Trophoblast cell (in vitro differentiated cells and primary cell): ENCODE measurements around the gene KLK2.

ENCODE experiments used
- DNase-seq, 2 donors: peaks; one replicate each; pipeline ENCODE4 v3.0.0-alpha.2; 2016
- H2AFZ ChIP-seq: 2 replicates; pipeline ENCODE4 v1.6.1; 2013; ENCODE audit warnings: low read length, moderate library complexity, mild to moderate bottlenecking; ENCODE audit not compliant: insufficient read depth, poor library complexity
- H2AK5ac ChIP-seq: 2 replicates; pipeline ENCODE4 v1.6.1; 2013; ENCODE audit warnings: mild to moderate bottlenecking, low read length
- H2BK120ac ChIP-seq: 2 replicates; pipeline ENCODE4 v1.6.1; 2013; ENCODE audit warnings: low read length, mild to moderate bottlenecking, moderate library complexity; ENCODE audit not compliant: insufficient read depth, poor library complexity
- H2BK12ac ChIP-seq: 2 replicates; pipeline ENCODE4 v1.6.1; 2013; ENCODE audit warnings: mild to moderate bottlenecking, low read length, moderate library complexity
- H2BK5ac ChIP-seq: 2 replicates; pipeline ENCODE4 v1.6.1; 2013; ENCODE audit warnings: low read length, low read depth, moderate library complexity, mild to moderate bottlenecking; ENCODE audit not compliant: poor library complexity
- H3K14ac ChIP-seq: 2 replicates; pipeline ENCODE4 v1.6.1; 2013; ENCODE audit warnings: mild to moderate bottlenecking, low read length
- H3K18ac ChIP-seq: 2 replicates; pipeline ENCODE4 v1.6.1; 2013; ENCODE audit warnings: mild to moderate bottlenecking, low read length
- H3K23ac ChIP-seq: 2 replicates; pipeline ENCODE4 v1.6.1; 2013; ENCODE audit warnings: low read length
- H3K27ac ChIP-seq: 2 replicates; pipeline ENCODE4 v1.5.1; 2013; ENCODE audit warnings: low read depth, mild to moderate bottlenecking, inconsistent platforms, low read length, moderate library complexity
- H3K27me3 ChIP-seq: 2 replicates; pipeline ENCODE4 v1.6.1; 2013; ENCODE audit warnings: inconsistent platforms, mild to moderate bottlenecking, low read length, moderate library complexity; ENCODE audit not compliant: insufficient read depth
- H3K36me3 ChIP-seq, 2 experiments: 1 replicate in 1 of 2; 2 replicates in 1 of 2; pipeline ENCODE4 v1.6.1; 2013; ENCODE audit warnings: low read length in 2 of 2, mild to moderate bottlenecking in 2 of 2, moderate library complexity in 1 of 2; ENCODE audit not compliant: insufficient read depth in 2 of 2, control insufficient read depth in 1 of 2
- H3K4ac ChIP-seq: 2 replicates; pipeline ENCODE4 v1.6.1; 2013; ENCODE audit warnings: low read depth, mild to moderate bottlenecking, low read length, moderate library complexity
- H3K4me1 ChIP-seq, 2 experiments: 1 replicate in 1 of 2; 2 replicates in 1 of 2; pipeline ENCODE4 v1.6.1; 2013; ENCODE audit warnings: low read length in 2 of 2, mild to moderate bottlenecking in 2 of 2, moderate library complexity in 1 of 2; ENCODE audit not compliant: insufficient read depth in 2 of 2, control insufficient read depth in 1 of 2
- H3K4me2 ChIP-seq: 2 replicates; pipeline ENCODE4 v1.6.1; 2013; ENCODE audit warnings: inconsistent platforms, mild to moderate bottlenecking, low read length, moderate library complexity
- H3K4me3 ChIP-seq: 2 replicates; pipeline ENCODE4 v1.5.1; 2013; ENCODE audit warnings: mild to moderate bottlenecking, low read depth, low read length, inconsistent platforms
- H3K79me1 ChIP-seq: one replicate; pipeline ENCODE4 v1.6.1; 2013; ENCODE audit warnings: low read length
- H3K79me2 ChIP-seq: 2 replicates; pipeline ENCODE4 v1.6.1; 2013; ENCODE audit warnings: low read length, mild to moderate bottlenecking; ENCODE audit not compliant: control insufficient read depth, insufficient read depth, poor library complexity
- H3K9ac ChIP-seq: 2 replicates; pipeline ENCODE4 v1.6.1; 2013; ENCODE audit warnings: mild to moderate bottlenecking, low read length
- H3K9me3 ChIP-seq: 2 replicates; pipeline ENCODE4 v1.6.1; 2013; ENCODE audit warnings: low read depth, mild to moderate bottlenecking, control low read depth, inconsistent platforms, low read length; ENCODE audit not compliant: insufficient read depth
- H4K12ac ChIP-seq: 2 replicates; pipeline ENCODE4 v1.6.1; 2013; ENCODE audit warnings: low read depth, mild to moderate bottlenecking, low read length, moderate library complexity
- H4K8ac ChIP-seq: 2 replicates; pipeline ENCODE4 v1.6.1; 2013; ENCODE audit warnings: low read depth, mild to moderate bottlenecking, low read length, moderate library complexity
- H4K91ac ChIP-seq: one replicate; pipeline ENCODE4 v1.6.1; 2013; ENCODE audit warnings: low read depth, mild to moderate bottlenecking, low read length, moderate library complexity
- WGBS: extraction: QIAGEN DNeasy Blood & Tissue Kit; methylation state at CpG from one replicate; pipeline ENCODE4 v1.1.7; 2013; ENCODE audit warnings: missing lambda C conversion rate; ENCODE audit not compliant: insufficient read length, insufficient coverage; ENCODE audit errors: extremely low coverage; 5-methylcytosine and 5-hydroxymethylcytosine counted together

KLK2 gene

GRCh38 chr19:50843205-50843604 lies 30.0 kb upstream of the KLK2 start:
- Histone ChIP-seq H3K4me3 (no peak overlapping the region), H3K9ac (no peak overlapping the region), H3K23ac (no peak overlapping the region), H3K36me3 (no peaks in the 10 kb centered on the region), H2AK5ac (no peak overlapping the region), H2BK120ac (no peak overlapping the region), H3K4me1 (no peaks in the 10 kb centered on the region), H3K27ac (no peak overlapping the region), H3K18ac (no peak overlapping the region), H3K79me1 (no peaks in the 10 kb centered on the region), H3K9me3 (peaks cover 7% of the 10 kb centered on the region), H2BK5ac (no peak overlapping the region), H2AFZ (no peak overlapping the region), H4K12ac (no peak overlapping the region), H2BK12ac (no peak overlapping the region), H3K14ac (no peak overlapping the region), H3K27me3 (no peaks in the 10 kb centered on the region), H4K8ac (no peak overlapping the region), H3K4me2 (no peak overlapping the region), H3K4ac (no peak overlapping the region), H3K79me2 (no peaks in the 10 kb centered on the region), H4K91ac (no peak overlapping the region)
- WGBS, result no CpG with 5 or more reads among the region's 2 CpGs
- DNase-seq, result no peak

DNA sequence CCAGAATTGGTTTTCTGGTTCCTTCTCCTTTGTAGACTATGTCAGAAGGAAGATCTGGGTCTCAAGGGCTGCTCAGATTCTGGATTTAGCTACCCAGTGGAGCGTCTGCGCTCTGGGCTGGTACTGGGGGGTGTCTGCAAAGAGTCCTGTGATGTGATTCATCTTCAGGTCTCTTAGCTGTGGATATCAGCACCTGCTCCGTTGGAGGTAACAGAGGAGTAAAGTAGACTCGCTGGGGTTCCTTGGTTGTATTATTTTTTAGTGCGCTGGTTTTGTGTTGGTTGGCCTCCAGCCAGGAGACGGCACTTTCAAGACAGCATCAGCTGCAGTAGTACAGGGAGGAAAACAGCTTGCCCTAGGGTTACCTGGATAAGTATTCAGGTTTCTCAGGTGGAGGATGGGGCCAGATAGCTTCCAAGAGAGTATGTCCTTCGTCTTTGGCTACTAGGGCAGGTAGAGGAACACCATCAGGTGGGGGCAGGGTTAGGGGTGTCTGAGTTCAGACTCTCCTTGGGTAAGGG lies 29.5 kb upstream of the KLK2 start:
- no peak overlapping the region for H2AFZ ChIP-seq
- H3K27ac ChIP-seq, result no peak overlapping the region
- no peak overlapping the region for H2BK12ac ChIP-seq
- H2BK5ac ChIP-seq, result no peak overlapping the region
- no peak overlapping the region for H4K91ac ChIP-seq
- no peak overlapping the region for H3K4ac ChIP-seq
- no peak overlapping the region for H2BK120ac ChIP-seq
- no peak for DNase-seq
- H3K36me3 ChIP-seq, result no peaks in the 10 kb centered on the region
- no peaks in the 10 kb centered on the region for H3K4me1 ChIP-seq
- H3K4me2 ChIP-seq, result no peak overlapping the region
- H2AK5ac ChIP-seq, result no peak overlapping the region
- no peaks in the 10 kb centered on the region for H3K79me2 ChIP-seq
- no peak overlapping the region for H3K4me3 ChIP-seq
- H3K9ac ChIP-seq, result no peak overlapping the region
- no peaks in the 10 kb centered on the region for H3K27me3 ChIP-seq
- H4K12ac ChIP-seq, result no peak overlapping the region
- no peak overlapping the region for H3K14ac ChIP-seq
- H4K8ac ChIP-seq, result no peak overlapping the region
- peaks cover 7% of the 10 kb centered on the region for H3K9me3 ChIP-seq
- no CpG with 5 or more reads among the region's 7 CpGs for WGBS
- no peak overlapping the region for H3K18ac ChIP-seq
- H3K79me1 ChIP-seq, result no peaks in the 10 kb centered on the region
- H3K23ac ChIP-seq, result no peak overlapping the region

DNA sequence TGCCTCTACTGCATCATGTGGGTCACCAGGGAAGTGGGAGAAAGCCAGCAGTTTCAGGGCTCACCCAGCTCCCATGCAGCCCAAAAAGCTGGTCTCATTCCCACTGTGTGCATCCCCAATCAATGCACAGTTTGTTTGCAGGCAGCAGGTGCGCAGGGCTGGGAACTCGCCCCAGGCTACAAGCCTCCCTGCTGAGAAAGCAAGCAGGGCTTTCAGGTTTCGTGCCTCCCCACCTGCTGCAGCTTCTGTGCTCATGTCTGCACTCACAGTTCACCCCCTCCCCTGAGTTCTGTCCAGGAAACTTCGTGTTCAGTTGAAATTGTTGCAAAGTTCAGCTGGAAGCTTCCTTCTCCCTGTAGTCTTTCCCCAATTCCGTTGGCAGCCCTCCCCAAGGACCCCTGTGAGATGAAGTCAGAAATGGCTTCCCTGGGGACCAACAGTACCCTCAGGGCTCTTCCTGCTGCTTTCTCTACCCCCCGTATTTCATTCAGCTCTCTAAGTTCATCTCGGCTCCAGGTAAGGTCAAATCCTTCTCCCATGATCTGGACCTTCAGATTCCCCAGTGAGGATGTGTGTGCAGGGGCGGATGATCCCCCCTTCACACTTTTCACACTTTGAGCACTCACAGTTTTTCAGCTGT lies 28.8 kb upstream of the KLK2 start:
- no peak overlapping the region for H2AFZ ChIP-seq
- no peak overlapping the region for H3K27ac ChIP-seq
- H4K12ac ChIP-seq, result no peak overlapping the region
- H2AK5ac ChIP-seq, result no peak overlapping the region
- H3K23ac ChIP-seq, result no peak overlapping the region
- H2BK5ac ChIP-seq, result no peak overlapping the region
- H3K4me2 ChIP-seq, result no peak overlapping the region
- no peak for DNase-seq
- H3K79me1 ChIP-seq, result no peaks in the 10 kb centered on the region
- H3K4ac ChIP-seq, result no peak overlapping the region
- no peak overlapping the region for H4K91ac ChIP-seq
- no peak overlapping the region for H3K9ac ChIP-seq
- no peaks in the 10 kb centered on the region for H3K27me3 ChIP-seq
- WGBS, result no CpG with 5 or more reads among the region's 8 CpGs
- H3K9me3 ChIP-seq, result peaks cover 7% of the 10 kb centered on the region
- no peak overlapping the region for H4K8ac ChIP-seq
- H3K79me2 ChIP-seq, result no peaks in the 10 kb centered on the region
- no peak overlapping the region for H3K4me3 ChIP-seq
- no peaks in the 10 kb centered on the region for H3K4me1 ChIP-seq
- H3K36me3 ChIP-seq, result no peaks in the 10 kb centered on the region
- no peak overlapping the region for H3K18ac ChIP-seq
- no peak overlapping the region for H2BK120ac ChIP-seq
- no peak overlapping the region for H2BK12ac ChIP-seq
- no peak overlapping the region for H3K14ac ChIP-seq

- H2BK120ac ChIP-seq, result no peak overlapping the region
- no peaks in the 10 kb centered on the region for H3K4me1 ChIP-seq
- H2AFZ ChIP-seq, result no peak overlapping the region
- H3K9ac ChIP-seq, result no peak overlapping the region
- no peak for DNase-seq
- H3K36me3 ChIP-seq, result no peaks in the 10 kb centered on the region
- H4K91ac ChIP-seq, result no peak overlapping the region
- no CpG with 5 or more reads among the region's 3 CpGs for WGBS
- H3K4me2 ChIP-seq, result no peak overlapping the region
- H2BK12ac ChIP-seq, result no peak overlapping the region
- H3K23ac ChIP-seq, result no peak overlapping the region
- no peaks in the 10 kb centered on the region for H3K27me3 ChIP-seq
- H3K18ac ChIP-seq, result no peak overlapping the region
- no peak overlapping the region for H2BK5ac ChIP-seq
- H3K4me3 ChIP-seq, result no peak overlapping the region
- H3K14ac ChIP-seq, result no peak overlapping the region
- peaks cover 1% of the 10 kb centered on the region for H3K9me3 ChIP-seq
- H4K12ac ChIP-seq, result no peak overlapping the region
- H3K27ac ChIP-seq, result no peak overlapping the region
- no peak overlapping the region for H3K4ac ChIP-seq
- H3K79me2 ChIP-seq, result no peaks in the 10 kb centered on the region
- no peak overlapping the region for H4K8ac ChIP-seq
- H2AK5ac ChIP-seq, result no peak overlapping the region
- no peaks in the 10 kb centered on the region for H3K79me1 ChIP-seq
Measured at GRCh38 chr19:50850738-50851137, 22.5 kb upstream of the KLK2 start.
